D721Med (cell line): Measurements from ENCODE around the gene SULT6B1.

Source experiments
- DNase-seq: peaks from one replicate; pipeline ENCODE4 v3.0.0; 2011; ENCODE audit warnings: low spot score; ENCODE audit not compliant: insufficient read length
- FAIRE-seq: peaks from 2 replicates; lab custom pipeline; 2011; peaks lifted over from hg19 to GRCh38; lab: Jason Lieb, UNC
- CTCF ChIP-seq: IDR thresholded peaks from 2 replicates; pipeline ENCODE4 v1.5.1; 2012; ENCODE audit warnings: mild to moderate bottlenecking, control low read depth; ENCODE audit not compliant: insufficient read depth; ENCODE audit errors: missing control alignments

SULT6B1 gene

GRCh38 chr2:37180006-37180639, 8.3 kb downstream of the SULT6B1 start:
- FAIRE-seq (no peak), DNase-seq (no peak)
- peak; percentile 9 for TF ChIP-seq CTCF

- no peak for TF ChIP-seq CTCF
- FAIRE-seq (no peak), DNase-seq (no peak)
These were observed 14.7 kb downstream of the SULT6B1 start for GRCh38 chr2:37173741-37174140.

GRCh38 chr2:37171624-37171950, 16.9 kb downstream of the SULT6B1 start:
- TF ChIP-seq CTCF = no peak
- FAIRE-seq (no peak), DNase-seq (no peak)

GRCh38 chr2:37168217-37168981, 20.1 kb downstream of the SULT6B1 start:
- DNase-seq (peak; percentile 39), FAIRE-seq (no peak)
- peak; percentile 77 for TF ChIP-seq CTCF

- FAIRE-seq (no peak), DNase-seq (no peak)
- no peak for TF ChIP-seq CTCF
These were observed 20.8 kb downstream of the SULT6B1 start for GRCh38 chr2:37167636-37168180.

- FAIRE-seq = no peak
These were observed 23.7 kb downstream of the SULT6B1 start for GRCh38 chr2:37164757-37165156.

More at GRCh38 chr2:37164757-37165156, 23.7 kb downstream of the SULT6B1 start:
- no peak for TF ChIP-seq CTCF
- no peak for DNase-seq
